ENCODE results near the gene AP3S2. TPM values are rescaled to one million over a fixed set of nuclear protein-coding genes. Genes with fewer than 3 reads are reported as not detected.
A peak's percentile ranks its signal among the peaks of the same experiment; 100 is the strongest.
"Not testable (repeated sequence)": the region's sequence is repeated elsewhere in the genome, so short reads cannot be mapped to it uniquely, and the experiment has no call there.

Gene AP3S2
- total RNA-seq: 10 to 100 TPM; 40.6 to 61.0 (median 46.6) TPM
- 10 to 100 TPM; 18.0 to 74.3 (median 26.6) TPM for polyA plus RNA-seq
- long read RNA-seq, donor 1, full-length matches to known transcripts: 40 of 48 reads
- long read RNA-seq, donor 1, partial matches to known transcripts: 1 of 48 reads
- long read RNA-seq, donor 1, other reads (novel, unspliced or antisense): 7 of 48 reads
- long read RNA-seq, donor 2, full-length matches to known transcripts: 131 of 160 reads
- long read RNA-seq, donor 2, partial matches to known transcripts: 0 of 160 reads
- long read RNA-seq, donor 2, other reads (novel, unspliced or antisense): 29 of 160 reads

- WGBS, 3 donors: 0% methylated on average over 62 of the region's 62 CpGs
- TF ChIP-seq CTCF (IDR thresholded peaks at IDR 0.05): no peak
- H3K27ac ChIP-seq: peak within 1 kb of the TSS; percentile 88
- peaks cover 1 to 2% of the 10 kb centered on the region in 2 donors for H3K36me3 ChIP-seq (ENCODE audit: insufficient read depth in 1 of 2, low read depth in 1 of 2)
- peak; percentile 91 to 95 for DNase-seq
- ATAC-seq: peak; percentile 96 to 98 (median 98)
- H3K9me3 ChIP-seq: no peaks in the 10 kb centered on the region
- peaks cover 14% of the 10 kb centered on the region for H3K4me1 ChIP-seq
- H3K27me3 ChIP-seq (ENCODE audit: insufficient read depth in 3 of 3, low read length in 2 of 3): no peaks in the 10 kb centered on the region
- peak within 1 kb of the TSS; percentile 89 for H3K4me3 ChIP-seq
- intact Hi-C loops (cut with DNase I): loop anchor here in 1 of 2 donors (5.0 kb wide), 1 partner anchor 183 kb away; no protein-coding TSS in a partner anchor
Measured at GRCh38 chr15:89893696-89894447, at the start of gene AP3S2. TSS of gene AP3S2 (minus strand) at chr15:89893994. CDS start at chr15:89893949, 45 bp downstream.

- Histone ChIP-seq H3K27ac (no peak overlapping the region), H3K4me3 (no peak overlapping the region), H3K27me3 (ENCODE audit: insufficient read depth in 3 of 3, low read length in 2 of 3) (no peaks in the 10 kb centered on the region), H3K4me1 (no peaks in the 10 kb centered on the region), H3K9me3 (no peaks in the 10 kb centered on the region), H3K36me3 (ENCODE audit: insufficient read depth in 1 of 2, low read depth in 1 of 2) (no peaks in the 10 kb centered on the region)
- intact Hi-C loops (cut with DNase I): no loop called here
- 83 to 89% (median 88%) methylated on average over 3 of the region's 3 CpGs for WGBS, 3 donors
- TF ChIP-seq CTCF (IDR thresholded peaks at IDR 0.05): no peak
- ATAC-seq (no peak), DNase-seq (no peak)
Measured at GRCh38 chr15:89939910-89940309, 46.1 kb upstream of the AP3S2 start.

GRCh38 chr15:89939377-89939776 lies 45.6 kb upstream of the AP3S2 start:
- WGBS, 3 donors: 77 to 79% (median 78%) methylated on average over 2 of the region's 2 CpGs
- ATAC-seq; H3K9me3 ChIP-seq; H3K27ac ChIP-seq; H3K4me3 ChIP-seq; H3K4me1 ChIP-seq; DNase-seq; H3K27me3 ChIP-seq (ENCODE audit: insufficient read depth in 3 of 3, low read length in 2 of 3); H3K36me3 ChIP-seq (ENCODE audit: insufficient read depth in 1 of 2, low read depth in 1 of 2); intact Hi-C loops (cut with DNase I): not testable (repeated sequence)

GRCh38 chr15:89937365-89938350 lies 43.9 kb upstream of the AP3S2 start:
- WGBS, 3 donors: 79 to 86% (median 81%) methylated on average over 10 of the region's 10 CpGs
- no peaks in the 10 kb centered on the region for H3K9me3 ChIP-seq
- ATAC-seq: no peak
- intact Hi-C loops (cut with DNase I): no loop called here
- no peak overlapping the region for H3K27ac ChIP-seq
- no peaks in the 10 kb centered on the region for H3K4me1 ChIP-seq
- no peaks in the 10 kb centered on the region for H3K27me3 ChIP-seq (ENCODE audit: insufficient read depth in 3 of 3, low read length in 2 of 3)
- no peak for DNase-seq
- no peaks in the 10 kb centered on the region for H3K36me3 ChIP-seq (ENCODE audit: insufficient read depth in 1 of 2, low read depth in 1 of 2)
- no peak for TF ChIP-seq CTCF (IDR thresholded peaks at IDR 0.05)
- no peak overlapping the region for H3K4me3 ChIP-seq

All from psoas muscle (tissue), 8 donors.